DMS153 treated with DMSO at 0.1 percent for 48 hours (cell line): ENCODE data around the gene NFKBIA.
"Not testable (repeated sequence)": the region's sequence is repeated elsewhere in the genome, so short reads cannot be mapped to it uniquely, and the experiment has no call there.

Source experiments
- DNase-seq: peaks from one replicate; lab custom pipeline; 2025; ENCODE audit not compliant: unreplicated experiment; lab: John Stamatoyannopoulos, UW

NFKBIA gene

DNA sequence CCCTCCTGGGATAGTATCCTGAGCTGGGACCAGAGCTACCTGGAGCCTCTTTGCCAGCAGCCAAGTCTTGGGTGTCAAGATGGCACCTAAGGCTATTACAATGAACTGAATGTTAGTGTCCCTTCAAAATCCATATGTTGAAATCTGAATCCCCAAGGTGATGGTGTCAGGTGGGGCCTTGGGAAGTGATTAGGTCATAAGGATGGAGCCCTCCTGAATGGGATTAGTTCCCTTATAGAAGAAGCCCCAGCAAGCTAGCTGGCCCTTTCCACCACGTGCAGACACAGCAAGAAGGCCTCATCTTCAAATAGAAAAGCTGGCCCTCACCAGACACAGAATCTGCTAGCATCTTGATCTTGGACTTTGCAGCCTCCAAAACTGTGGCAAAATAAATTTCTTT is 12.4 kb downstream of the NFKBIA start:
- DNase-seq = no peak

DNA sequence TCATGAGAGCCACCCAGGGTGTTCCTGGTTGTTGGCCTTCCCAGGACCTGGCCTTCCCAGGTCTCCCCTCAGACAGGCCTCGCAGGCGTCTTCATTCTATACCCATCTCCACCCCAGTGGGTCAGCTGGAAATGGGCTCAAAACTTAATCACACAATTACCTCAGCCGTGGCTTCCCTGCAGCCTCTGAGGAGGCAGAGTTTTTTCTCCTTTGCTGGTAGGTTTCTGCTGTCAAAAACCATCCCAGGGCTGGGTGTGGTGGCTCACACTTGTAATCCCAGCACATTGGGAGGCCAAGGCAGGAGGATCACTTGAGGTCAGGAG is 13.2 kb downstream of the NFKBIA start:
- no peak for DNase-seq

DNA sequence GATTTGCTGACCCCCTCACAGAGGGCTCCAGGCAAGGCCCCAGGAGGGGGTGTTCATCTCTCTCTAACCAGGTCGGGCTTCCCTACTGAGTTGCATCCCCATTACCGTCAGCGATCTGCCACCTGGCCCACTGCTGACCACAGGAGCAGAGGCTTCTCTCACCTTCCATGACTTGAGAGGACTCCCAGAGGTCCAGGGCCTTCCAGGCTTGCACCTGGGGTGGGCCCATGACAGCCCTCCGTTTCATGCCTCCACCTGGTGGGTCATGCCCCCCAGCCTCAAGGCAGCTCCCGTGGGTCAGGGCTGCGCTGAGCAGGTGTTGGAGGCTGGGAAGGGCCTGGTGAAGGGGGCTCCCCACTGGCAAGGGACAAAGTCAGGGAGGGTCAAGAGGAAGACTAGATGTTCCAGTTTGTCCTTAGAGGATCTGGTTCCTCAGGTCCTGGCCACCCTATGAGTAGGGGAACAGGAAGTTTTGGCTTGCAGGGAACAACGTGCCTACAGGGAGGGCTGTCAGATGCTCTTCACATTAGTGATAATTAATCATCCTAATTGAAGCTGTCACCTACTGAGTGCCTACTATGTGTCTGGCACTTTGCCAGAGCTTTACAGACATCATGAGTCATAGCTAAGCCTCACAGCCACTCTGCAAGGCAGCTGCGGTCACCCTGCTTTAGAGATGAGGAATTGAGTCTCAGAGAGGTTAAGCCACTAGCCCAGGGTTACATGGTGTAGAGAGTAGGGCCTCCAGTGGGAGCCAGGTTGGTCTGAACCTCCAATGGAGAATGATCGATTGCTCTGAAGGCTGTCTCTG is 13.8 kb downstream of the NFKBIA start:
- no peak for DNase-seq

DNA sequence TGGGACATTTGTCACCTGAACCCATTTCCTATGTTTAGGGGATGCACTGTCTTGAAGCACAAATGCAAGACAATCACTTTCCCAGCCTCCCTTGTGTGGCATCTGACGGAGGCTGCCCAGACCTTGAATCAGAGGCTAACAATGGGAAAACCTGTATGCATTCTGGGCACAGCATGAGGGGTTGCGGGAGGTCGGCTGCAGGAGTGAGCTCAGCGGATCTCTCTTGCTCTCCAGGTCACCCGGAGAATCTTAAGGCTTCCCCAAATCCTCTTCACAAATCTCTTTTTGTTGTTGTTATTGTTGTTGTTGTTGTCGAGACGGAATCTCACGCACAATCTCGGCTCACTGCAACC is 15.3 kb downstream of the NFKBIA start:
- DNase-seq = no peak

DNA sequence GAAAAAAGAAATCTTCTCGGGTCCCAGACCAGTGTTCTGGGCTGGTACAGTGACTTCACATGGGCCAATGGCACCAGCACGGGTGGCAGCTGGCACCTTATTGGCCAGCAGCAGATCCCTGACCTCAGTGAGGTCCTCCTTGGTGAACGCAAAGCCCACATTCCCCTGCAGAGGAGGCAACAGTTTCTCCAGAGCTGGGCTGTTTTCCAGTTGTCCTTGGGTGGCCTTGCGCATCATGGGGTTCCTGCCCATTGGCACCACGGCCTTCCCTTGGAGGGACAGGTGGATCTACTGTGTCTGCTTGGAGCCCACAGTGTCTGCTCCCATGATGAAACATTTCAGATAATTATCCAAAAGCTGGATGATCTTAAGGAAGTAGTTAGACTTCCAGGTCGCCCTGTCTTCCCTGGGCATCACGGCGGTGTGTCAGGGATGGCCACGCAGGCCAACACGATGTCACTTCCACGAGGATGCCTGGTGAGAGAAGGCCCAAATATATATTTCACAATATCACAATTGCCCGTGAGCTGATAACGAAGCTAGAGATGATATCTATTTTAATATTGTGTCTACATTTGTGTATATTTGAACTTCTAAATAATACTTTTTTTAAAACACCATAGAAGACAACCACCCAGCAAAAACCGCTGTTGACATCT is 15.8 kb downstream of the NFKBIA start:
- DNase-seq = no peak

DNA sequence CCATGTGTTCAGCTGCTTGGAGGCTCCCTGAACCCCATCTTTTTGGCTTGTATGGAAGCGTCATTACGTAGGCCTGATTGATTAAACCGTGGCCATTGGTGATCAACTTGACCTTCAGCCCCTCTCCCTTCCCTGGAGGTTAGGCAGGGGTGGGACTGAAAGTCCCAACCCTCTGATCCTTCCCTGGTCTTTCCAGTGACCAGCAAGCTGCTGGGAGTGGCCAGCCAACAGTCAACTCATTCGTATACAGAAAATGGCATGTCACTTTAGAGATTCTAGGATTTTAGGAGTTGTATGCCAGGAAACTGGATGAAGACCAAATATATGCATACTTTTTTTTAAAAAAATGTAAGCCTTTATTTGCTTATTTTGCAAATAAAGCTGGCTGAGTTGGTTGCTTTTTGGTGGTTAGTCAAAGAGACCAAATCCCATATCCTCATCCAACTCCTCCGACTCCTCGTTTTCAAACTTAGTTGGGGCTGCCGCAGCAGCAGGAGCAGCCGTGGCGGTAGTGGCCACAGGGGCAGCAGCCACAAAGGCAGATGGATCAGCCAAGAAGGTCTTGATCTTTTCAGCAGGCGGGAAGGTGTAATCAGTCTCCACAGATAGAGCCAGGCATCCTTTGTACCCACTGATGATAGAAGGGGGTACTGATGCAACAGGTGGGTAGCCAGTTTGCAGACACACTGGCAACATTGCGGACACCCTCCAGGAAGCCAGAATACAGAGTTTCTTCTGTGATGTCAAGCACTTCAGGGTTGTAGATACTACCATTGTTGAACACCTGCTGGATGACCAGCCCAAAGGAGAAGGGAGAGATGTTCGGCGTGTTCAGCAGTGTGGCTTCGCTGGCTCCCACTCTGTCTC is 16.6 kb downstream of the NFKBIA start:
- DNase-seq = no peak

DNA sequence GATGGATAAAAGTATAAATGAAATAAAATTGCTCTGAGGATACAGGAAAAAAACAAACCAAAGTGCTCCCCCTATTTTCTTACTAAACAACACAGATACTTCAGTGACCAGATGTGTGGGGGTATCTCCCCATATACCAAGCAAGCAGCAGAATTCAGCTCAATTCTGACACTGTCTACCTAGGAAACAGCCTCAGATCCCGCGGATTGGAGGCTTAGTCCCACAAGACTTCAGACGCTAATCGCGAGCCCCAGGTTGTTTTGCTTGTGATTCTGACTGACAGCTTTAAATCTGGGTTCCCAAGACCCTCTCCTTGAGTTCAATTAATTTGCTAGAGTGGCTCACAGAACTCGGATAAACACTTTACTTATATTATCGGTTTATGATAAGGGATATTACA is 17.3 kb downstream of the NFKBIA start:
- no peak for DNase-seq

DNA sequence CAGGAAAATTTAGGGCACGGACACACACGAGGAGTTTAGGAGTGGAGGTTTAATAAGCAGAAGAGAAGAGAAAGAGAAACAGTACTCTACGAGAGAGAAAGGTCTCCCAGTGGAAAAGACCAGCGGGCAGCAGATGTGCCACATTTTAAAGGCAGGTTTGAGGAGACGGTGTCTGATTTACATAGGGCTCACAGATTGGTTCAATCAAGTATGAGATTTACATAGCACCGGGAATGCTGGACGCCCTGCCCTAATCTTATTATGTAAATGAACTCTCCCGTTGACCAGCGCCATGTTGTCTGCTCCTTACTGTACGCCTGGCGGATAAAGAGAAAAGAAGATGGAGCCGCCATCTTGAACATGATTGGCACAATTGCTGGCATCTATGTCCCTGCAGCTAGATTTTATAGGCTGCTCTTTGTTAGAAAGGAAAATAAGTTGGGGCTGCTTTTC is 17.9 kb downstream of the NFKBIA start:
- DNase-seq = no peak

DNA sequence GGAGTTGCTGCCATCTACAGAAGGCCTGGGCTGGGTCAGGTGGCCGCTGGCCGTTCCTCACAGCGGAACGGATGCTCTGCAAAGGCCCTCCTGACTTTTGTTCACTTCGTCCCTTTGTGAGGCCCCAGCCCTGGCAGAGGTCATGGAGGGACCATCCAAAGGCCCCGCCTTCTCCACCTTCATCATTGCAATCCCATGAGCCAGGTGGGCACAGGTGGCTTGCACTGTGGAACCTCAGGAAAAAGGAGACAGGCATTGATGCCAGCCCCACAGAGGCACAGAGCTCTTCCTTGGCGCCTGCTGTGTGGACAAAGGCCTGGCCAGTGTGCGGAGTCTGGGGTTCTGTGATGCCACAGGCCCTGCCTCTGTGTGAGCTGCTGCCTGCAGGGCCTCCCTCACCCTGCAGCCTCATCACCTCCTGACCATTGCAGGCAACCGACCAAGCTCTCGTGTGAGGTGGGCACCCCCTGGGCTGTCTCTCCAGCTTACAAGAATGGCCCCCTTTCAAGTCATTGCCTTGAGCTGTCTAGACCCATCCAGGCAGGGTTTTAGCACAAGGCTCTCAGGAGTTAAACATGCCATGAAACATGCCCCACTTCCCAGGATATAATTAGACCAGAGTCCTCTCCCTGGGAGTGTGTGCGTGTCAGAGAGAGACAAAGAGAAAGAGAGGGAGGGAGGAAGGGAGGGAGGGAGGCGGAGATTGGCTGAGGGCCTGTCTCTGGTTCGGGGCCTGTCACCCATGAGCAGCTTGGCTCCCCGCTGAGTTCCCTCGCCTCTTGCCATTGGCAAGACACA is 19.3 kb downstream of the NFKBIA start:
- DNase-seq = peak; percentile 59

DNA sequence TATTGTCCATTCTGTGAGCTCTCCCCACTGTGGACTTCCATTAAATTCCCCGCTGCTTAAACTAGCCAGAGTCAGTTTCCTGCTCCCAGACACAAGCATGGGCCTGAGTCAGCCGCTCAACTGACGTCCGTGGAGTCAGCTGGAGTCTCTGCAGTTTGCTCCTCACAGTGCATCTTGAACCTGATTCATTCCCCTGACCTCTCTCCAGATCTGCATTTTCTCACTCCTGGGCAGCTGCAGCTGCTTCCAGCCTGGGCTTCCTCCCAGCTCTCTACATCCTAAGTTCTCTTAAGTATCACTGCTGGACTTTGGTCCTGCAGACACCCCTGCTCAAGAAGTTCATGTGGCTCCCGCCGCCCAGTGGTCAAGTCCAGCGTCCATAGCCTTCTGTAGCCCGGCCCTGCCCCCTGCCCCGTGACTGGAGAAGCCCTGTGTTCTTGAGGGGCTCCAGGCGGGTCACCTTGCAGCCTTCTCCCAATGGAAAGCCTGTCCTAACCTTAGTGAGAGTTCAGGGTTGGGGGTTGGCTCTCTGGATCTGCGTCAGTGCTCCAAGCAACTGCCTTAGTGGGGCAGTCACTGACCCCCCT is 20.0 kb downstream of the NFKBIA start:
- no peak for DNase-seq

DNA sequence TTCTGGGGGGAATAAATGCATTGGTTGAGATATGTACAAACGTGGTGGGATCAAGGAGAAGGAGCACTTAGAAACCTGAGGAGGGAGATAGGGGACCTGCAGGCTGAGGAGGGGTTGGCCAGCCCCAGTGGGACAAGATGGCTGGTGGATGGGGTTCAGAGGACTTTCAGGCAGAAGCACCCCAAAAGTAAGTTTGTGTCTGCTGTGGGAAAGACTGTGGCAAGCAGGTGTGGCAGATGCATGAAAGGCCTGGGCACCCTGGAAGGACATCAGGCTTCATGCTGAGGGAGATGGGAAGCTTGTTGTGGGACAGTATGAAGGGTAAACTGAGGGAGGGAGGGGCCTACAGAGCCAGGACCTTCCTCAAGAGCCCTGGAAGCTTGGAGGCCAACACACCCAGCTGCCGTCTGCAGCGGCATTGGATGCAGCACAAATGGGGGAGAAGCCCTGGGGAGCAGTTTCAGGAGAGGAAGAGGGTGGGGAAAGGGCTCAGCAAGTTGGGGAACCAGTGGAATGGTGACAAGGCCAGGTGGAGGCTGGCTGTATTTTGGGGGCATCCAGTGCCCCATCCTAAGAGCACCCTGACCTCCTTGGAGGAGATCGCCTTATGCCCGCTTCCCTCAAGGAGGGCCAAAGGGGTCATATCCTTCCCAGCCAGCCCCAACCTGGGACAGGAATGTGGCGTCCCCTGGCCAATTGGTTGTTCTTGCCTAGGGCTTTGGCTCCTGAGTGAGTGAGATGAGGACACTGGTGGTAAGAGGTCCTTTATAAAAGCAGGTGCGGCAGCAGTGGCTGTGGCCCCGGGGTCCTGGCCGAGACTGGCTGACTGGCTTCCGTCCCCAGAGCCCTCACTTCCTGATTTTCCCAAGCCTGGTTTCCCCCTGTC is 20.7 kb downstream of the NFKBIA start:
- no peak for DNase-seq

DNA sequence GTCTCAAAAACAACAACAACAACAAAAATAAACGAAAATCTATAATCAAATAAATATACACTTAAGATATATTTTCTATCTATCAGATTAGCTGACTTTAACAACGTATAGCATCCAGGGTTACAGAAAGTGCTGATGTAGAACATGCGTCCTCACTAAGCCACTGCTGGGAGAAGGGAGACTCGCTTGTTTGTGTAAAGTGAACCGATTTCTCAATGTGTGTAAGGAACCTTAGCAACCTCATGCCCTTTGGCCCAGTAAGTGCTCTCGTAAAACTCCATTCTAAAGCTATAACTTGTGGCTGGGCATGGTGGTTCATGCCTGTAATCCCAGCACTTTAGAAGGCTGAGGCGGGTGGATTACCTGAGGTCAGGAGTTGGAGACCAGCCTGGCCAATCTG is 23.8 kb downstream of the NFKBIA start:
- no peak for DNase-seq

DNA sequence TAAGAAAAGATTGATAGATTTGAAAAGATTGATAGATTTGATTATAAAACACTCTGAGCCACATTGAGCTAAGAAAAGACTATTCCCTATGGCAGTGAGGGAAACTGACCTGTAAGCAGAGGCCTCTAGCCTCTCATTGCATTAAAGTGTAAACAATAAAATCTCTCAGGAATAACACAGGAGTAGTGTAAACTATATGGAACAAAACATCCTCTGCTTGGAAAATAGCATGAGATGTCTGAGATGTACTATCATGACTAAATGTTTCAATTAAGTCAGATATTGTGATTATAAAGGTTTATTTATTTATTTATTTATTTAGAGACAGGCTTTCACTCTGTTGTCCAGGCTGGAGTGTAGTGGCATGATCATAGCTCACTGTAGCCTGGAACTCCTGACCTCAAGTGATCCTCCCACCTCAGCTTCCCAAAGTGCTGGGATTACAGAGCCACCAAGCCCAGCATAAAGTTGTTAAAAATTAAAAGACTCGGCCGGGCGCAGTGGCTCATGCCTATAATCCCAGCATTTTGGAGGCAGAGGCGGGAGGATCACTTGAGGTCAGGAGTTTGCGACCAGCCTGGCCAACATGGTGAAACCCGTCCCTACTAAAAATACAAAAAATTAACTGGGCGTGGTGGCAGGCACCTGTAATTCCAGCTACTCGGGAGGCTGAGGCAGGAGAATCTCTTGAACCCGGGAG is 25.2 kb downstream of the NFKBIA start:
- not testable (repeated sequence) for DNase-seq

DNA sequence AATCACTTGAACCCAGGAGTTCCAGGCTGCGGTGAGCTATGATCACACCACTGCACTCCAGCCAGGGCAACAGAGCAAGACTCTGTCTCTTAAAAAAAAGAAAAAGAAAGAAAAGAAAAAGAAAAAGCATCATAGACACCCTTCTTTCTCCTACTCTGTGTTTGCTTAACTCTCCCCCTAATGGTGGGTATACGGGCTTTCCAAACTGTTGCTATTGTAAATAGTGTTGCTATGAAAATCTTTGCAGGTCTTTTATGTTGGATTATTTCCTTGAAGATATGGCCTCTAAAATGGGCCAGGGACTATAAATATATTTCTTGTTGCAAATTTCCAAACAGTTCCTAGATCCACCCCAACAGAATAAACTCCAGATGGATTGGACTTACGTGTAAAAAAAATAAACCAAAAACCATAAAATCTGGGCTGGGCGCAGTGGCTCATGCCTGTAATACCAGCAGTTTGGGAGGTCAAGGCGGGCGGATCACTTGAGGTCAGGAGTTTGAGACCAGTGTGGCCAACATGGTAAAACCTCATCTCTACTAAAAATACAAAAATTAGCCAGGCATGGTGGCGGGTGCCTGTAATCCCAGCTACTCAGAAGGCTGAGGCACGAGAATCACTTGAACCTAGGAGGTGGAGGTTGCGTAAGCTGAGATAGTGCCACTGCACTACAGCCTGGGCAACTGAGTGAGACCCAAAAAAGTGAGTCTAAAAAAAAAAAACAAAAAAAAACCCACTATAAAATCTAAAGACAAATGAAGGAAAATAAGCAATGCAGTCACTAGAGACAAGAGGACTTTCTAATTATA is 25.9 kb downstream of the NFKBIA start:
- no peak for DNase-seq

DNA sequence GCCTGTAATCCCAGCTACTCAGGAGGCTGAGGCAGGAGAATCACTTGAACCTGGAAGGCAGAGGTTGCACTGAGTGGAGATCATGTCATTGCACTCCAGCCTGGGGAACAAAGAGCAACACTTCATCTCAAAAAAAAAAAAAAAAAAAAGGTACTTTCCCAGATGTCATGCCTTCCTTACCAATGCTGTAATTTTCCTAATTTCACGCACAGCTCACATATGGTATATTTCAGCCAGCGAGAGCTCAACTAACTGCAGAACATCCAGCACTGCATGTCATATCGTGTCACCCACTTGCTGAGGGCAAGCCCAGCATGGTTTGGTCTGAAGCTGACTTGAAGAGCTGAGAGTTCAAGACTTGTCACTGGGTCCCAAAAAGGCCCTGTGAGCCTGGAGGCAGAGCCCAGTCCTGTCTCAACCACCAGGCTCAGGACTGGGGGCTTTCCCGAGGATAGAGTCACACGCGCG is 29.0 kb downstream of the NFKBIA start:
- no peak for DNase-seq

DNA sequence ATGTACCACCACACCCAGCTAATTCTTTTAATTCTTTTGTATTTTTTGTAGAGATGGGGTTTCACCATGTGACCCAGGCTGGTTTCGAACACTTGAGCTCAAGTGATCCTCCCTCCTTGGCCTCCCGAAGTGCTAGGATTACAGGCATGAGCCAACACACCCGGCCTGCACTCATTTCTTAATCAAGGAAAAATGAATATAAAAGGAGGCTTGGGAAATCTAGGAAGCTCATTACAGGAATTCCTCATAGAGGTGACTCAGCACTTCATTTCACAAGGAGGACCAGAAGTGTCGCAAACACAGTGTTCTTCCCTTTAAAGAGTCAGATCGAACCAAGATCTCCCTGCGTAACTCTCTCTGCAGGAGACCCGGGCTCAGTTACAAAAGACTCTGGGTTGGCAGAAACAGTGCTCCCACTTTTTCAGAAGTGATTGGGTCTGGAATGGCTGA is 30.3 kb downstream of the NFKBIA start:
- no peak for DNase-seq

DNA sequence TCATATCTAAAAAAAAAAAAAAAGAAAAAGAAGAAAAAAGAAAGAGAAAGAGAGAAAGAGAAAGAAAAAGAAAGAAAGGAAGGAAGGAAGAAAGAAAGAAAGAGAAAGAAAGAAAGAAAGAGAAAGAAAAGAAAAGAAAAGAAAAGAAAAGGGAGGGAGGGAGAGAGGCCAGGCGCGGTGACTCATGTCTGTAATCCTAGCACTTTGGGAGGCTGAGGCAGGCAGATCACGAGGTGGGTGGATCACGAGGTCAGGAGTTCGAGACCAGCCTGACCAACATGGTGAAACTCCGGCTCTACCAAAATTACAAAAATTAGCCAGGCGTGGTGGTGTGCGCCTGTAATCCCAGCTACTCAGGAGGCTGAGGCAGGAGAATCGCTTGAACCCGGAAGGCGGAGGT is 31.3 kb downstream of the NFKBIA start:
- not testable (repeated sequence) for DNase-seq

DNA sequence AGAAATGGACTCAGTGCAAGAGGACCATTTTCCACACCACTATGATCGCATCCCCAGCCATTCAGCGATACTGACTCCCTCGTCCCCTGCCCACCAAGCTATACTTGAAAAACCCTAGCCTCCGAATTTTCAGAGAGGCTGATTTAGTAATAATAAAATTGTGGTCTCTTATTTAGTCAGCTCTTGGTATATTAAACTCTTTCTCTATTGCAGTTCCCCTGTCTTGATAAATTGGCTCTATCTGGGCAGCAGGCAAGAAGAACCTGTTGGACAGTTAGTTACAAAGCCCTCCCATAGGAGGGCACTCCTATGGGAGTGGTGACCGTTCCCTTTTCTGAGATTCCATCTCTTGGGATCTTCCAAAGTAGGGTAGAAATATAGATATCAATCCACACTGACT is 33.6 kb downstream of the NFKBIA start:
- DNase-seq = no peak
